ENCODE results near the gene CTTNBP2NL.

GRCh38 chr1:112457955-112458354 is 61.9 kb downstream of the CTTNBP2NL start:
- no peak for TF ChIP-seq CTCF (IDR thresholded peaks at IDR 0.05)
- no peak for TF ChIP-seq POLR2AphosphoS5 (IDR thresholded peaks at IDR 0.05)
- no peak for TF ChIP-seq POLR2A (IDR thresholded peaks at IDR 0.05)

Data from stomach (tissue), 4 donors.